K562 (cell line): ENCODE measurements around the gene TRIM36. TPM values are rescaled to one million over a fixed set of nuclear protein-coding genes. Genes with fewer than 3 reads are reported as not detected.

ENCODE experiments used
- CHD7 ChIP-seq: fragments of 200-600 bp; sonication (generic); IDR thresholded peaks from one replicate; pipeline ENCODE4 v1.6.1; 2012; ENCODE audit warnings: mild to moderate bottlenecking, low read depth, low read length, inconsistent platforms
- CREM ChIP-seq: IDR thresholded peaks from 2 replicates; pipeline ENCODE4 v1.6.1; 2014; ENCODE audit warnings: antibody characterized with exemption, low read depth
- CSDE1 ChIP-seq, 2 experiments: fragments of 450-650 bp; IDR thresholded peaks; 2 replicates each; pipeline ENCODE4 v1.6.1; 2016; ENCODE audit warnings: mild to moderate bottlenecking in 1 of 2
- HDAC2 ChIP-seq: fragments of 450-650 bp; IDR thresholded peaks from 2 replicates; pipeline ENCODE4 v1.6.1; 2016; ENCODE audit warnings: mild to moderate bottlenecking
- IFI16 ChIP-seq: fragments of 250-450 bp; sonication (Bioruptor Pico); IDR thresholded peaks from 2 replicates; pipeline ENCODE4 v2.1.2; 2022; ENCODE audit warnings: mild to moderate bottlenecking, inconsistent platforms
- MTA3 ChIP-seq: fragments of 450-650 bp; formaldehyde crosslinking; IDR thresholded peaks from 2 replicates; pipeline ENCODE4 v1.6.1; 2017; ENCODE audit warnings: mild to moderate bottlenecking, borderline replicate concordance
- PBX2 ChIP-seq, 2 experiments: IDR thresholded peaks in 1 of 2; conservative IDR thresholded peaks in 1 of 2; 2 replicates each; pipeline ENCODE4 v1.6.1; 2016; ENCODE audit warnings: low read depth in 2 of 2, mild to moderate bottlenecking in 1 of 2, missing compliant biosample characterization in 1 of 2, missing genetic modification characterization in 1 of 2, moderate library complexity in 1 of 2
- ZNF280B ChIP-seq: fragments of 250-450 bp; sonication (Bioruptor Pico); IDR thresholded peaks from 2 replicates; pipeline ENCODE4 v1.5.1; 2021; ENCODE audit warnings: mild to moderate bottlenecking
- ZNF586 ChIP-seq: fragments of 450-650 bp; formaldehyde crosslinking; conservative IDR thresholded peaks from 2 replicates; pipeline ENCODE4 v1.4.0; 2020; ENCODE audit warnings: mild to moderate bottlenecking, moderate library complexity
- ZNF696 ChIP-seq: fragments of 250-450 bp; sonication (Bioruptor Pico); conservative IDR thresholded peaks from 2 replicates; pipeline ENCODE4 v1.4.0; 2020; ENCODE audit warnings: mild to moderate bottlenecking, moderate library complexity
- polyA plus RNA-seq, 8 experiments: library from polyadenylated mRNA; depleted of rRNA in 4 of 8; stranded (reverse) in 5 of 8; unstranded in 3 of 8; fragments of >200 nt; fragmentation: Nextera tagmentation in 2 of 8; fragmentation: Illumina TruSeq in 1 of 8; extraction: Ambion mirVana in 2 of 8; extraction: Trizol in 1 of 8; gene quantifications; 2 replicates each; pipeline versions ENCODE4 v1.2.1 to v1.2.3, GENCODE V29; 2011 to 2014; ENCODE audit warnings: inconsistent platforms in 1 of 8, missing spikeins in 1 of 8
- total RNA-seq, 7 experiments: library from RNA; depleted of rRNA in 6 of 7; stranded (reverse); fragments of >200 nt in 6 of 7; fragmentation: Illumina TruSeq in 2 of 7; extraction: Trizol in 2 of 7; gene quantifications; 2 replicates each; pipeline versions ENCODE4 v1.2.1 to v1.2.3, GENCODE V29; 2011 to 2021; ENCODE audit warnings: low replicate concordance in 1 of 7

The TRIM36 gene
- total and polyA plus RNA-seq, 9 of the 15 experiments (the other 6 are each of a cell fraction or from before 2014, with no cell fraction given) = 0.10 to 0.71 (median 0.31) TPM

GRCh38 chr5:115109356-115109755 lies 60.4 kb downstream of the TRIM36 start (continued):
- no peak for TF ChIP-seq CHD7
- no peak for TF ChIP-seq MTA3
- TF ChIP-seq ZNF280B (CRISPR knock-in tag) = no peak
- no peak for TF ChIP-seq PBX2 (CRISPR knock-in tag; IDR thresholded peaks at IDR 0.05; ENCODE audit: low read depth)
- TF ChIP-seq PBX2 (tag; conservative IDR thresholded peaks at IDR 0.05; ENCODE audit: low read depth) = no peak
- TF ChIP-seq HDAC2 = no peak
- TF ChIP-seq IFI16 (CRISPR knock-in tag) = no peak
- TF ChIP-seq CREM = no peak
- no peak for TF ChIP-seq CSDE1 (IDR thresholded peaks at IDR 0.05)
- TF ChIP-seq ZNF696 (CRISPR knock-in tag) = no peak
- no peak for TF ChIP-seq ZNF586 (CRISPR knock-in tag)
